GM23248 (cell line): ENCODE results near the gene ADAM8.

Experiments used
- EZH2 ChIP-seq: fragments of 200-600 bp; sonication (generic); IDR thresholded peaks from 2 replicates; pipeline ENCODE4 v1.6.1; 2018; ENCODE audit warnings: antibody characterized with exemption, mild to moderate bottlenecking; ENCODE audit not compliant: insufficient read depth, poor library complexity, severe bottlenecking
- EZH2phosphoT487 ChIP-seq: fragments of 200-600 bp; sonication (generic); IDR thresholded peaks from 2 replicates; pipeline ENCODE4 v1.6.1; 2018; ENCODE audit warnings: antibody characterized with exemption, moderate library complexity, mild to moderate bottlenecking, low read depth; ENCODE audit not compliant: insufficient read depth

DNA sequence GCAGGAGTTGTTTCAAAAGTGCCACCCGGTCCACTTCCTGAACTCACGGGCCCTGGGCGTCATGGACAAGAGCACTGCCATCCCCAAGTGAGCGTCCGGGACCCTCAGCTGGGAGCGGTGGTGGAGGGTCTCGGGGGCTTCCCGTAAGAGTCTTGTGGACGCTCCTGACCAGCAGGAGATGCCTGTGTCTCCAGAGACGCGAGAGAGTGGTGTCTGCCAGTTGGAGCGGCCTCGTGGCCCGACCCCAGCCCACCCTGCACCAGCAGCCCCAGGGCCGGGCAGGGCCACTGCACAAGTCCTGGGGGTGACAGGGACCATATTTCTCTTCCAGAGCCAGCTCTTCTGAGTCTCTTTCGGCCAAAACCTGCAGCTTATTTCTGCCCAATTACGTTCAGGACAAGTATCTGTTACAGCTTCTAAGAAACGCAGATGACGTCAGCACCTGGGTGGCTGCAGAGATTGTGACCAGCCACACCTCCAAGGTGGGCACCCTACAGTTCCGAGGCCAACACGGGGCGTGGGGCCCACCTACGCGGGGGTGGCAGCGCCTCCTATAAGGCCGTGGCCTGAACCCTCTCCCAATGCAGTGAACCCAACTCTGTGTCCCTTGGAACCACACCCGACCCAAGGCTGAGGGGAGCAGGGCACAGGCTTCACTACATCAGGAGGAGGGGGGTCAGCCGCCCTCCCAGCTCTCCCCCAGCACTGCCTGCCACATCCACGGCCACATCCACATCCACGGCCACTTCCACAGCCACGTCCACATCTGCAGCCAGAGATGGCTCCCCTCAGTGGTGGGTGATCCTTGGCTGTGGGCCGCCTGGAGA, 62.8 kb downstream of the ADAM8 start:
- TF ChIP-seq EZH2 (no peak), EZH2phosphoT487 (no peak)
